Liver (tissue), 3 donors: ENCODE results near the gene OR5L1.

ENCODE experiments used
- CTCF ChIP-seq: fragments of 150-350 bp; IDR thresholded peaks from 2 replicates; pipeline ENCODE4 v1.5.1; 2017; ENCODE audit warnings: improper control_type of control experiment, low read depth, low read length; ENCODE audit not compliant: missing input control
- FOXA1 ChIP-seq: IDR thresholded peaks from 2 replicates; pipeline ENCODE4 v1.6.1; 2016; ENCODE audit warnings: antibody characterized with exemption
- HNF4G ChIP-seq: IDR thresholded peaks from 2 replicates; pipeline ENCODE4 v1.6.1; 2016; ENCODE audit warnings: antibody characterized with exemption
- RAD21 ChIP-seq, 2 donors: IDR thresholded peaks; 2 replicates each; pipeline ENCODE4 v1.6.1; 2016; ENCODE audit warnings: antibody characterized with exemption in 2 of 2, mild to moderate bottlenecking in 2 of 2
- TAF1 ChIP-seq: conservative IDR thresholded peaks from 2 replicates; pipeline ENCODE4 v1.6.1; 2016; ENCODE audit warnings: antibody characterized with exemption, mild to moderate bottlenecking
- YY1 ChIP-seq: IDR thresholded peaks from 2 replicates; pipeline ENCODE4 v1.6.1; 2016; ENCODE audit warnings: antibody characterized with exemption, mild to moderate bottlenecking
- TF ChIP-seq, protein P1 (sequence below): IDR thresholded peaks from 2 replicates; pipeline ENCODE4 v1.6.1; 2016; ENCODE audit warnings: antibody characterized with exemption, mild to moderate bottlenecking
- TF ChIP-seq, protein P2 (sequence below): IDR thresholded peaks from 2 replicates; pipeline ENCODE4 v1.6.1; 2016; ENCODE audit warnings: antibody characterized with exemption
- donor health status: healthy.
- donor health status: healthy.

- TF ChIP-seq TAF1 (no peak), FOXA1 (no peak), CTCF (no peak), RAD21 (IDR thresholded peaks at IDR 0.05) (no peak), HNF4G (no peak), YY1 (no peak)
- TF ChIP-seq, protein P1, sequence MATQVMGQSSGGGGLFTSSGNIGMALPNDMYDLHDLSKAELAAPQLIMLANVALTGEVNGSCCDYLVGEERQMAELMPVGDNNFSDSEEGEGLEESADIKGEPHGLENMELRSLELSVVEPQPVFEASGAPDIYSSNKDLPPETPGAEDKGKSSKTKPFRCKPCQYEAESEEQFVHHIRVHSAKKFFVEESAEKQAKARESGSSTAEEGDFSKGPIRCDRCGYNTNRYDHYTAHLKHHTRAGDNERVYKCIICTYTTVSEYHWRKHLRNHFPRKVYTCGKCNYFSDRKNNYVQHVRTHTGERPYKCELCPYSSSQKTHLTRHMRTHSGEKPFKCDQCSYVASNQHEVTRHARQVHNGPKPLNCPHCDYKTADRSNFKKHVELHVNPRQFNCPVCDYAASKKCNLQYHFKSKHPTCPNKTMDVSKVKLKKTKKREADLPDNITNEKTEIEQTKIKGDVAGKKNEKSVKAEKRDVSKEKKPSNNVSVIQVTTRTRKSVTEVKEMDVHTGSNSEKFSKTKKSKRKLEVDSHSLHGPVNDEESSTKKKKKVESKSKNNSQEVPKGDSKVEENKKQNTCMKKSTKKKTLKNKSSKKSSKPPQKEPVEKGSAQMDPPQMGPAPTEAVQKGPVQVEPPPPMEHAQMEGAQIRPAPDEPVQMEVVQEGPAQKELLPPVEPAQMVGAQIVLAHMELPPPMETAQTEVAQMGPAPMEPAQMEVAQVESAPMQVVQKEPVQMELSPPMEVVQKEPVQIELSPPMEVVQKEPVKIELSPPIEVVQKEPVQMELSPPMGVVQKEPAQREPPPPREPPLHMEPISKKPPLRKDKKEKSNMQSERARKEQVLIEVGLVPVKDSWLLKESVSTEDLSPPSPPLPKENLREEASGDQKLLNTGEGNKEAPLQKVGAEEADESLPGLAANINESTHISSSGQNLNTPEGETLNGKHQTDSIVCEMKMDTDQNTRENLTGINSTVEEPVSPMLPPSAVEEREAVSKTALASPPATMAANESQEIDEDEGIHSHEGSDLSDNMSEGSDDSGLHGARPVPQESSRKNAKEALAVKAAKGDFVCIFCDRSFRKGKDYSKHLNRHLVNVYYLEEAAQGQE: no peak
- TF ChIP-seq, protein P2, sequence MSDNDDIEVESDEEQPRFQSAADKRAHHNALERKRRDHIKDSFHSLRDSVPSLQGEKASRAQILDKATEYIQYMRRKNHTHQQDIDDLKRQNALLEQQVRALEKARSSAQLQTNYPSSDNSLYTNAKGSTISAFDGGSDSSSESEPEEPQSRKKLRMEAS: no peak
Measured at GRCh38 chr11:55852141-55852540, 41.0 kb downstream of the OR5L1 start.
